Rectal smooth muscle tissue (tissue), 1 donor: ENCODE data around the gene HERC5.

Experiments
- H3K27ac ChIP-seq: one replicate; pipeline ENCODE4 v1.7.0; 2013; ENCODE audit warnings: low read depth, low read length, inconsistent platforms
- H3K27me3 ChIP-seq: one replicate; pipeline ENCODE4 v1.7.0; 2013; ENCODE audit warnings: low read length; ENCODE audit not compliant: control insufficient read depth, insufficient read depth
- H3K36me3 ChIP-seq: one replicate; pipeline ENCODE4 v1.7.0; 2013; ENCODE audit warnings: low read length; ENCODE audit not compliant: control insufficient read depth, insufficient read depth
- H3K4me1 ChIP-seq: one replicate; pipeline ENCODE4 v1.7.0; 2013; ENCODE audit warnings: low read length; ENCODE audit not compliant: control insufficient read depth, insufficient read depth
- H3K4me3 ChIP-seq: one replicate; pipeline ENCODE4 v1.7.0; 2013; ENCODE audit warnings: low read length
- H3K9ac ChIP-seq: one replicate; pipeline ENCODE4 v1.7.0; 2013; ENCODE audit warnings: low read length

Gene HERC5

GRCh38 chr4:88503344-88503743 is 46.4 kb downstream of the HERC5 start:
- H3K4me3 ChIP-seq, result no peak overlapping the region
- no peak overlapping the region for H3K27ac ChIP-seq
- no peak overlapping the region for H3K9ac ChIP-seq
- no peaks in the 10 kb centered on the region for H3K36me3 ChIP-seq
- no peaks in the 10 kb centered on the region for H3K4me1 ChIP-seq
- H3K27me3 ChIP-seq, result no peaks in the 10 kb centered on the region

GRCh38 chr4:88511236-88511635 is 54.3 kb downstream of the HERC5 start:
- no peak overlapping the region for H3K9ac ChIP-seq
- no peak overlapping the region for H3K4me3 ChIP-seq
- no peaks in the 10 kb centered on the region for H3K27me3 ChIP-seq
- H3K4me1 ChIP-seq, result no peaks in the 10 kb centered on the region
- no peaks in the 10 kb centered on the region for H3K36me3 ChIP-seq
- H3K27ac ChIP-seq, result no peak overlapping the region

DNA sequence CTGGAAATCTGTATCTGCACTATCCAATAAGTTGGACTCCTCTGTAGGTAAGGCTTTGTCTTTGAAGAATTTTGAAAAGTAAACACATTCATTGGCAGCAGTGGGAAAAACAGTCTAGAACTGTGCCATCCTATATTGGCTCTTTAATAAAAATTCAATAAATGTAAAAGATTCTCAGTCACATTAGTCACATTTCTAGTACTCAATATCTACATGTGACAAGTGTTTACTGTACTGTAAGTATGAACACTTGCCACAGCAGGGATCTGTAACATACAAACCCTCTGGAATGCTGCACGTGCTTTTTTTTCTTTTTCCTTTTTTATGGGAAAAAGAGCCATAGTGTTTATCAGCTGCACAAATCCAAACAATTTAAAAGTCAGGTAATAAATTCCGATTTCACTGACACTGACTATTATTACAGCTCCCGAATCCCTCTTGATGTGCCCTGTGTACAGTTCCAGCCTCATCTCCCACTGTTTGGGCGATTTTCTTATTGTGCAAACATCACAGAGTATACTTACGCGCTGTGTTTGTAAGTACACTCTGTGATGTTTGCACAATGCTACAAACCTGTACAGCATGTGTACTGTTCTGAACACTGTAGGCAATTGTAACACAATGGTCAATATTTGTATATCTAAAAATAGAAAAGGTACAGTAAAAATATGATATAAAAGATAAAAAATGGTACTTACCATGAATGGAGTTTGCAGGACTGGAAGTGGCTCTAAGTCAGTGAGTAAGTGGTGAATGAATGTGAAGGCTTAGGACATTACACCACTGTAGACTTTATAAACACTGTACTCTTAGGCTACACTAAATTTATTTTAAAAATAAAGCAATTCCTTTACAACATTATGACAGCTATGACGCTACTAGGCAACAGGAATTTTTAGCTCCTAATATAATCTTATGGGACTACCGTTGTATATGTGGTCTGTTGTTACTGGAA is 57.9 kb downstream of the HERC5 start:
- H3K27ac ChIP-seq, result no peak overlapping the region
- H3K27me3 ChIP-seq, result no peaks in the 10 kb centered on the region
- H3K4me1 ChIP-seq, result no peaks in the 10 kb centered on the region
- H3K4me3 ChIP-seq, result no peak overlapping the region
- no peak overlapping the region for H3K9ac ChIP-seq
- no peaks in the 10 kb centered on the region for H3K36me3 ChIP-seq

- no peak overlapping the region for H3K4me3 ChIP-seq
- H3K9ac ChIP-seq, result no peak overlapping the region
- no peaks in the 10 kb centered on the region for H3K4me1 ChIP-seq
- no peaks in the 10 kb centered on the region for H3K27me3 ChIP-seq
- H3K27ac ChIP-seq, result no peak overlapping the region
- H3K36me3 ChIP-seq, result peaks cover 7% of the 10 kb centered on the region
Observed at GRCh38 chr4:88516746-88517145, 59.8 kb downstream of the HERC5 start.

GRCh38 chr4:88517825-88518224 is 60.9 kb downstream of the HERC5 start:
- H3K27me3 ChIP-seq, result no peaks in the 10 kb centered on the region
- H3K27ac ChIP-seq, result no peak overlapping the region
- H3K36me3 ChIP-seq, result peaks cover 7% of the 10 kb centered on the region
- peaks cover 2% of the 10 kb centered on the region for H3K4me1 ChIP-seq
- H3K4me3 ChIP-seq, result no peak overlapping the region
- no peak overlapping the region for H3K9ac ChIP-seq

- H3K4me1 ChIP-seq, result peaks cover 2% of the 10 kb centered on the region
- H3K4me3 ChIP-seq, result no peak overlapping the region
- no peaks in the 10 kb centered on the region for H3K27me3 ChIP-seq
- H3K36me3 ChIP-seq, result peaks cover 7% of the 10 kb centered on the region
- H3K27ac ChIP-seq, result peak overlapping the region; percentile 12
- no peak overlapping the region for H3K9ac ChIP-seq
Observed at GRCh38 chr4:88518911-88519310, 62.0 kb downstream of the HERC5 start.

DNA sequence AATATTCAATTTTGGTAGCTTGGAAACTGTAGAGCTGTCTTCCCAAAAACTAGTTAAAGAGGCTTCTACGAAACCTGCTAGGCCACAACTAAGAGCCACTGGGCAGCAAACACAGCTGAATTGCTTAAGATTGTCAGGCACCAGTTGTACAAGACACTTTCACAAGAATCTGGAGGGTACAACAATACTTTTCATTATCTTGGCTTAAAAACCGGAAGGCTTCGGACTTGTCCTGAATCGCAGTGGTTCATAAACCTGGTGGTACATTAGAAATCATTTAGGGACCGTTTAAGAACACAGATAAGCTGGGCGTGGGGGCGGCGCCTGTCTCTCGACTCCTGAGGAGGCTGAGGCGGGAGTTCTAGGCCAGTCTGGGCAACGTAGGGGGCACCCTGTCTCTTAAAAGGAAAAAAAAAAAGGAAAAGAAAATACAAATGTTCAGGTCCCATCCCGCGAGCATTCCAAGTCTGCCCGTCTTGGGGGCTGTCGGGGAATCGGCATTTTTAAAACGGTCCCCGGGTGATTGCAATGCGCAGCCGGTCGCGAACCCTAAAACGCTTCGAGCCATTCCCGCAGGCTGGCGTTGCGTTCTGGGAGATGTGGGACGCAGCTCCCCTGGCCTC is 65.9 kb downstream of the HERC5 start:
- H3K4me1 ChIP-seq, result peaks cover 10% of the 10 kb centered on the region
- H3K36me3 ChIP-seq, result peaks cover 7% of the 10 kb centered on the region
- H3K27ac ChIP-seq, result peak overlapping the region; percentile 92
- no peaks in the 10 kb centered on the region for H3K27me3 ChIP-seq
- H3K9ac ChIP-seq, result peak overlapping the region; percentile 82
- peak overlapping the region; percentile 84 for H3K4me3 ChIP-seq

GRCh38 chr4:88523325-88524129 is 66.6 kb downstream of the HERC5 start, which contains the start of gene PYURF:
PYURF (minus strand) TSS chr4:88523776; CDS start chr4:88523700, 76 bp downstream.
- Histone ChIP-seq H3K9ac (peak within 1 kb of the TSS; percentile 82), H3K36me3 (peaks cover 7% of the 10 kb centered on the region), H3K4me1 (peaks cover 10% of the 10 kb centered on the region), H3K4me3 (peak within 1 kb of the TSS; percentile 84), H3K27me3 (no peaks in the 10 kb centered on the region), H3K27ac (peak within 1 kb of the TSS; percentile 92)

DNA sequence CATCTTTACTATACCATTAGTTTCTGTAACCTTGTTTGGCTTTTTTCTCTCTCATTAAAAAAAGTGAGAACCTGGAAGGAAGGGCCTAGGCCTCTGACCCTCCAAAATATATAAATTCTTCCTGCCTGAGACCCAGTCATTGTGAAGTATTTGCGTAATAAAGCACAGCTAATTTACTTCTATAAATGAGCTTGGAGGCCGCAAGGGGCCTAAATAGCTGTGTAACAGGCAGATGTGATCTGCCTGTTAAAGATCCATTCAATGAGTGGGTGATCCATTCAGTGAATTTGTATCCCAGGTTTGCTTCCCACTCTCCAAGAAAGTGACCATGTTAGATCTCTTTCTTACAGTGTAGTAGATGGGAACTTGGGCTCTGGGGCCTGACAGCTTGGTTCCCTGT is 67.3 kb downstream of the HERC5 start:
- Histone ChIP-seq H3K4me3 (peak overlapping the region; percentile 84), H3K9ac (peak overlapping the region; percentile 49), H3K27ac (peak overlapping the region; percentile 92), H3K36me3 (peaks cover 7% of the 10 kb centered on the region), H3K27me3 (no peaks in the 10 kb centered on the region), H3K4me1 (peaks cover 10% of the 10 kb centered on the region)

DNA sequence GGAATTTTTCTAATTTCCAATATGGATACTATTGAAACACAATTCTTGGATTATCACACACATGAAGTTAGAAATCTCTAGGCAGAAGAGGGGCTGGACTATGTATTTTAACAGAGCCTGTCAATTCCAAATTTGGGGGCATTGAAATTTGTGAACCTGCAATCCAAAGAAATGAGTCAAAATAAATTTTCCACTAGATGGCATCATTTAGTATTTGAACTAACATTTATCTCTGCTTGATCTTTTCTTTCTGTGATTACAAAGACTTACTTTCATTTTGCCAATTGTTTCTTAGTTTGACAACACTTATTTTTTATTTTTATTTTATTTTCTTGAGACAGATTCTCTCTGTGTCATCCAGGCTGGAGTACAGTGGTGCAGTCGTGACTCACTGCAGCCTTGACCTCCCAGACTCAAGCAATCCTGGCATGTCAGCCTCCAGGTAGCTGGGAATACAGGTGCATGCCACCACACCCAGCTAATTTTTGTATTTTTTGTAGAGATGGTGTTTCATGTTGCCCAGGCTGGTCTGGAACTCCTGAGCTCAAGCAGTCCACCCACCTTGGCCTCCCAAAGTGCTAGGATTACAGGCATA is 69.4 kb downstream of the HERC5 start:
- Histone ChIP-seq H3K4me3 (no peak overlapping the region), H3K27ac (no peak overlapping the region), H3K9ac (no peak overlapping the region)

DNA sequence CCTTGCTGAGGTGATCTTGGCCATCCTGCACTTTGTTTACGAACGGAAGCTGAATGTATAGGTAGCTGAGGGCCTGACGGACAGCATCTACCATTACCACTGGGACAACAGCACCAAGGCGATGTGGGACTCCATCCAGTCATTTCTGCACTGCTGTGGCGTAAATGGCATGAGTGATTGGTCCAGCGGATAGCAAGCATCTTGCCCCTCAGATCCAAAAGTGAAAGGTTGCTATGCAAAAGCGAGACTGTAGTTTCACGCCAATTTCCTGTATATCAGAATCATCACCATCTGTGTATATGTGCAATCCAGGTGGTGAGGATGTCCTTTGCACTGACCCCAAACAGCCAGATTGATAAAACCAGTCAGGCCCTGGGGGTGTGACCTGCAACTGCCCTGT is 70.9 kb downstream of the HERC5 start:
- H3K27ac ChIP-seq, result no peak overlapping the region
- no peaks in the 10 kb centered on the region for H3K36me3 ChIP-seq
- H3K9ac ChIP-seq, result no peak overlapping the region
- H3K4me1 ChIP-seq, result peaks cover 8% of the 10 kb centered on the region
- H3K27me3 ChIP-seq, result no peaks in the 10 kb centered on the region
- no peak overlapping the region for H3K4me3 ChIP-seq

More for the DNA sequence above, 69.4 kb downstream of the HERC5 start:
- Histone ChIP-seq H3K36me3 (peaks cover 2% of the 10 kb centered on the region), H3K27me3 (no peaks in the 10 kb centered on the region), H3K4me1 (peaks cover 10% of the 10 kb centered on the region)

DNA sequence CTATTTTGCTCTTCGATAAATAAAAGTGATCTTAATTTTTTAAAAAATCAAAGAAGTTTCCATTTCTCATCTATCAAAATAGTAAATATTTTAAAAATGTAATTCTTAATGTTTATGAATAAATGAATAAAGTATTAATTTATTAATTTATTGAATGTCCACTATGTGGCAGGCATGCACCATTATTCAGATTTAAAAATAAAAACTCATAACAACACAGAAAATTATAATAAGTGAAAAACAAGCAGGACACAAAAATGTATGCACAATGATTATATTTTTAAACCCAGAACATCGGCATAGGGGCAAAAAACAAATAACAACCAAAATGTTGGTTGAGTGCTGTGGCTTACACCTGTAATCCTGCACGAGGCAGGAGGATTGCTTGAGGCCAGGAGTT is 71.9 kb downstream of the HERC5 start:
- no peaks in the 10 kb centered on the region for H3K36me3 ChIP-seq
- H3K4me1 ChIP-seq, result peaks cover 8% of the 10 kb centered on the region
- no peak overlapping the region for H3K4me3 ChIP-seq
- H3K27ac ChIP-seq, result no peak overlapping the region
- no peak overlapping the region for H3K9ac ChIP-seq
- no peaks in the 10 kb centered on the region for H3K27me3 ChIP-seq
